HG03457 (cell line): Measurements from ENCODE around the gene SYNE4.

Experiments
- ATAC-seq: cut with Tn5 transposase; IDR thresholded peaks from one replicate; pipeline ENCODE4 v1.9.1; 2021; ENCODE audit warnings: moderate number of reproducible peaks; ENCODE audit not compliant: unreplicated experiment

Gene SYNE4

GRCh38 chr19:36026091-36026876, 17.7 kb upstream of the SYNE4 start:
- no peak for ATAC-seq

GRCh38 chr19:36025541-36025940, 16.9 kb upstream of the SYNE4 start:
- no peak for ATAC-seq

GRCh38 chr19:36023432-36023831, 14.8 kb upstream of the SYNE4 start:
- ATAC-seq = no peak

- ATAC-seq = no peak
Measured at GRCh38 chr19:36019061-36019670, 10.6 kb upstream of the SYNE4 start.

- ATAC-seq = peak; percentile 89
Measured at GRCh38 chr19:36014012-36014924, 5.7 kb upstream of the SYNE4 start, which contains the start of gene ALKBH6. Gene ALKBH6, minus strand, starts transcription at chr19:36014213. Its CDS starts 816 bp downstream, at chr19:36013397.

GRCh38 chr19:36013280-36014011, 4.8 kb upstream of the SYNE4 start:
- no peak for ATAC-seq

- ATAC-seq = no peak
Measured at GRCh38 chr19:36010402-36010801, 1.8 kb upstream of the SYNE4 start.

GRCh38 chr19:36009633-36010379, 1.2 kb upstream of the SYNE4 start:
- no peak for ATAC-seq

- ATAC-seq = no peak
Measured at GRCh38 chr19:36009220-36009619, 607 bp upstream of the SYNE4 start.

- no peak for ATAC-seq
Measured at GRCh38 chr19:36006955-36007354, 1.7 kb downstream of the SYNE4 start.

- no peak for ATAC-seq
Measured at GRCh38 chr19:36003284-36003683, 5.3 kb downstream of the SYNE4 start.

- ATAC-seq = no peak
Measured at GRCh38 chr19:36001605-36002004, 7.0 kb downstream of the SYNE4 start.

GRCh38 chr19:35996777-35997176, 11.8 kb downstream of the SYNE4 start:
- no peak for ATAC-seq

GRCh38 chr19:35995048-35995993, 13.3 kb downstream of the SYNE4 start, which contains the start of gene SDHAF1:
Gene SDHAF1, plus strand, starts transcription at chr19:35995188. Its CDS starts 87 bp downstream, at chr19:35995275.
- ATAC-seq = peak; percentile 79

- no peak for ATAC-seq
Measured at GRCh38 chr19:35993923-35994598, 14.6 kb downstream of the SYNE4 start.

- no peak for ATAC-seq
Measured at GRCh38 chr19:35992907-35993765, 15.5 kb downstream of the SYNE4 start.

GRCh38 chr19:35991731-35992450, 16.7 kb downstream of the SYNE4 start:
- no peak for ATAC-seq
